Measurements from ENCODE around the gene PM20D1.
"Not testable (repeated sequence)": the region's sequence is repeated elsewhere in the genome, so short reads cannot be mapped to it uniquely, and the experiment has no call there.

Gene PM20D1, protein sequence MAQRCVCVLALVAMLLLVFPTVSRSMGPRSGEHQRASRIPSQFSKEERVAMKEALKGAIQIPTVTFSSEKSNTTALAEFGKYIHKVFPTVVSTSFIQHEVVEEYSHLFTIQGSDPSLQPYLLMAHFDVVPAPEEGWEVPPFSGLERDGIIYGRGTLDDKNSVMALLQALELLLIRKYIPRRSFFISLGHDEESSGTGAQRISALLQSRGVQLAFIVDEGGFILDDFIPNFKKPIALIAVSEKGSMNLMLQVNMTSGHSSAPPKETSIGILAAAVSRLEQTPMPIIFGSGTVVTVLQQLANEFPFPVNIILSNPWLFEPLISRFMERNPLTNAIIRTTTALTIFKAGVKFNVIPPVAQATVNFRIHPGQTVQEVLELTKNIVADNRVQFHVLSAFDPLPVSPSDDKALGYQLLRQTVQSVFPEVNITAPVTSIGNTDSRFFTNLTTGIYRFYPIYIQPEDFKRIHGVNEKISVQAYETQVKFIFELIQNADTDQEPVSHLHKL
- total RNA-seq, result 0 to 1.2 (median 0) reads per million in 17 experiments

DNA sequence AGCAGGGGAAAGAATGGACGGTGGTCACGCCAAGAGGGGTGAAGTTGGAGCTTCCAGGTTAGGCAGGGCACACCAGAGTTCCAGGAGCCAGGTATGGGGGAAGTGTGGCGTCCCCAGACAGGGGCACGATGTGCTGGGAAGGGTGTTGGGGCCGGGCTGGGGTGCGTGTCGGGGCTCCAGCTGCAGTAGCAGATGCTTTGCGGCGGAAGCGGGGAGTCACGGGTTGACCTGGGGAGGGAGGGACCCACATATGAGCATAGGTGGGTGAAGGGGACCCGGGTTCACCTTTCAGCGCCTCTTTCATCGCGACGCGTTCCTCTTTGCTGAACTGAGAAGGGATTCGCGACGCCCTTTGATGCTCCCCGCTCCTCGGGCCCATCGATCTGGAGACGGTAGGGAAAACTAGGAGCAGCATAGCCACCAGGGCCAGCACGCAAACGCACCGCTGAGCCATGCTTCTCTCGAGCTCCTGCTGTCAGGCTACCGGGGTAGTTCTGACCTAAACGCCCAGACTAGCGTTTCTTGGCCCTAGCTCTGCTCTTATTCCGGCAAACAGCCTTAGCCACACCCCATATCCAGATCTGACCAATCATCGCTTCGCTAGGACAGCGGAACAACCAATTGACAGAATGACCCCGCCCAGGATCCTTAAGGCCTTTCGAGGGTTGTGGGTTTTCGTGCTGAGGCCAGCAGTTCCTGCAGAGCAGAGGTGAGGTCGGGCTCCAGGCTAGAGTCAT lies at the start of gene PM20D1:
Gene PM20D1 (minus strand): TSS at position 514 of the 737 bp plus-strand sequence. CDS start 60 bp downstream, at position 454.
- DNase-seq, result peak; percentile 9 to 83 (median 73)

DNA sequence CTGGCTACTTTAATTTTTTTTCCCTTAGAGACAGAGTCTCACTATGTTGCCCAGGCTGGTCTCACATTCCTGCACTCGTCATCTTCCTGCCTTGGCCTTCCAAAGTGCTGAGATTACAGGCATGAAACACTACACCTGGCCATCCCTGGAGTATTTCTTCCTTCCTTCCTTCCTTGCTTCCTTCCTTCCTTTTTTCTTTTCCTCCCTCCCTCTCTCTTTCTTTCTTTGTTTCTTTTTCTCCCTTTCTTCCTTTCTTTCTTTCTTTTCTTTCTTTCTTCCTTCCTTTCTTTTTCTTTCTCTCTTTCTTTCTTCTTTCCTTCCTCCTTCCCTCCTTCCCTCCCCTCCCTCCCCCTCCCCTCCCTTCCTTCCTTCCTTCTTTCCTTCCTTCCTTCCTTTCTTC lies 46.4 kb upstream of the PM20D1 start:
- DNase-seq, result no peak

DNA sequence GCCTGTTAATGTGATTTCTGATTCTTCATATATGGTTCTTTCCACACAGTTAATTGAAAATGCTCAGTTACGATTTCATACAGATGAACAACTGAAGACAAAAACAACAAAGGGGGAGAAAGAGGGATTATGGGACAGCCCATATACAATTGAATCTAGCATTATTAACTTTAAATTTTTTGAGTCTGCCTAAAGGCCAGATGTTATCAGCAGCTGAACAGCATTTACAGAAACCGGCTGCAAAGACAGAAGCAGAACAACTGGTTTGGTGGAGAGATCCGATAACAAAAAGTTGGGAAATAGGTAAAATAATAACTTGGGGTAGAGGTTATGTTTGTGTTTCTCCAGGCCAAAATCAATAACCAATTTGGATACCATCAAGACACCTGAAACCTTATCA lies 44.2 kb upstream of the PM20D1 start:
- DNase-seq, result not testable (repeated sequence)

DNA sequence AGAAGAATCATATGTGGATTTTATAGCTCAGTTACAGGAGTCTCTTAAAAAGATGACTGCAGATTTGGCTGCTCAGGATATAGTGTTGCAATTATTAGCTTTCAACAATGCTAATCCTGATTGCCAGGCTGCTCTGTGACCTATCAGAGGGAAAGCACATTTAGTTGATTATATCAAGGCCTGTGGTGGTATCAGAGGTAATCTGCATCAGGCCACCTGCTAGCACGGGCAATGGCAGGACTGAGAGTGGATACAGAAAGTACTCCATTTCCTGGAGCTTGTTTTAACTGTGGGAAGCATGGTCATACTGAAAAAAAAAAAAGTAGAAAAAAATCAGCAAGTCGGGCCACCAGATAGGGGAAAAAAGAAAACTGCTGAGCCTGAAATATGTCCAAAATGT lies 42.2 kb upstream of the PM20D1 start:
- DNase-seq, result not testable (repeated sequence)

DNA sequence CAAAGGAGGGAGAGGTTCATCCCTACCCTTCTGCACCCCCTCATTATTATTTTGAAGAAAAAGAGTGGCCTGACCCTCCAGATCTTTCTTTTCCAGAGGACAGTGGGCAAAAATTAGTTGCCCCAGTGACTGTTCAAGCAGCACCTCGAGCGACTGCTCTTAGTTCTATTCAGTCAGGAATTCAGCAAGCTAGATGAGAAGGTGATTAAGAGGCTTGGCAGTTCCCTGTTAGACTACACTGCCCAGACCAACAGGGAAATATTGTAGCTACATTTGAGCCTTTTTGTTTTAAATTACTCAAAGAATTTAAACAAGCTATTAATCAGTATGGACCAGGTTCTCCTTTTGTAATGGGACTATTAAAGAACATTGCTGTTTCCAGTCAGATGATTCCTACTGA lies 41.5 kb upstream of the PM20D1 start:
- not testable (repeated sequence) for DNase-seq

DNA sequence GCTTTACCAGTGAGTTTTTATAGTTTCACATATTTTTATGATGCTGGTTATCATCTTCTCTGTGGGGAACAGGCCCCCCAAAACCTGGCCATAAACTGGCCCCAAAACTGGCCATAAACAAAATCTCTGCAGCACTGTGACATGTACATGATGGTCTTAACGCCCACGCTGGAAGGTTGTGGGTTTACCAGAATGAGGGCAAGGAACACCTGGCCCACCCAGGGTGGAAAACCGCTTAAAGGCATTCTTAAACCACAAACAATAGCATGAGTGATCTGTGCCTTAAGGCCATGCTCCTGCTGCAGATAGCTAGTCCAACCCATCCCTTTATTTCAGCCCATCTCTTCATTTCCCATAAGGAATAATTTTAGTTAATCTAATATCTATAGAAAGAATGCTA lies 40.7 kb upstream of the PM20D1 start:
- not testable (repeated sequence) for DNase-seq

DNA sequence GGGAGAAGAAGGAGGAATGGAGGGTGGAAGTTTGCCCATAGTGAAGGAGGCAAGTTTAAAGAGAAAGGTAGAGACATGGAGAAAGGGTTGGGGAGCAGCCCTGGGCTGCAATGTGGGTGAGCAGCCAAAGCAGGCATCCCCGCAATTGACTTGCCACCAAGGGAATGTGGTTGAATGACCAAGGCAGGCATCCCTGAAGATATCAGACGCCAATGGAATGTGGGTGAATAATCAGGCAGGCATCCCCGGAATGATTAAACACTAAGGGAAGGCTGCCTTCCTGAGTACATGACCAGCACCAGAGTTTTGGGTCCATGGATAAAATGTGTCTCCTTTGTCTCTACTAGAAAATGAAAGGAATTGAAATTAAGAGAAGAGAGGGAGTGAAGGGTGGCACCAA lies 39.8 kb upstream of the PM20D1 start:
- not testable (repeated sequence) for DNase-seq

DNA sequence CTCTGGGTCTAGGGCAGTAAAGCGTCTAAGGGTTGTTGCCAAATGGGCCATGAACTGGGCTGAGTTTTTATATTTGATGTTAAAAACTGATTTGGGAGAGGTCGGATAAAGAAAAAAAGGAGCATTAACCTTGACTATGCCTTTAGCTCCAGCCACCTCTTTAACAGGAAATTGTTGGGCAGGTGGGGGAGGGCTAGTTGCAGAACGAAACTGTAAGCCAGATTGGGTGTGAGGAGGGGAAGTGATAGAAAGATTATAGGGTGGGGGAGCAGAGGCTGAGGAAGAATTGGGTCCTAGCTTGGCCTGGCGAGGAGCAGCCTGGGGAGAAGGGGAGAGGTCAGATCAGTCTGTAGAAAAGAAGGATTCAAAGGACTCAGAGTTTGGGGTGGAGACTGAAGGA lies 39.1 kb upstream of the PM20D1 start:
- DNase-seq, result not testable (repeated sequence)

DNA sequence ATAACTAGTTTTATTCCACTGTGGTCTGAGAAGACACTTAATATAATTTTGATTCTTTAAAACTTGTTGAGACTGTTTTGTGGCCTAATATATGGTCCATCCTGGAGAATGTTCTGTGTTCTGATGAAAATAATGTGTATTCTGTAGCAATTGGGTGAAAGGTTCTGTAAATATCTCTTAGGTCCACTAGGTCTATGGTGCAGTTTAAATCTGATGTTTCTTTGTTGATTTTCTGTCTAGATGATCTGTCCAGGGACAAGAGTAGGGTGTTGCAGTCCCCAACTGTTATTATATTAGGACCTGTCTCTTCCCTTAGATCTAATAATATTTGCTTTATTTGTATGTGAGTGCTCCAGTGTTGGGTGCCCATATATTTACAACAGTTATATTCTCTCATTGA lies 33.9 kb upstream of the PM20D1 start:
- no peak for DNase-seq

DNA sequence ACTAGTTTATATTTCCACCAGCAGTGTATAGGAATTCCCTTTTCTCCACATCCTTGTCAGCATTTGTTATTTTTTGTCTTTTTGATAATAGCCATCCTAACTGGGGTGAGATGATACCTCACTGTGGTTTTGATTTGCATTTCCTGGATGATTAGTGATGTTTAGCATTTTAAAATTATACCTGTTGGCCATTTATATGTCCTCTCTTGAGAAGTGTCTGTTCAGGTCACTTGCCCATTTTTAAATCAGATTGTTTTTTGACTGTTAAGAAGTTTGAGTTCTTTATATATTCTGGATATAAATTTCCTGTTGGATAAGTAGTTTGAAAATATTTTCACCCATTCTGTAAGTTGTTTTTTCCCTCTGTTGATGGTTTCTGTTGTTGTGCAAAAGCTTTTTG lies 31.0 kb upstream of the PM20D1 start:
- no peak for DNase-seq

DNA sequence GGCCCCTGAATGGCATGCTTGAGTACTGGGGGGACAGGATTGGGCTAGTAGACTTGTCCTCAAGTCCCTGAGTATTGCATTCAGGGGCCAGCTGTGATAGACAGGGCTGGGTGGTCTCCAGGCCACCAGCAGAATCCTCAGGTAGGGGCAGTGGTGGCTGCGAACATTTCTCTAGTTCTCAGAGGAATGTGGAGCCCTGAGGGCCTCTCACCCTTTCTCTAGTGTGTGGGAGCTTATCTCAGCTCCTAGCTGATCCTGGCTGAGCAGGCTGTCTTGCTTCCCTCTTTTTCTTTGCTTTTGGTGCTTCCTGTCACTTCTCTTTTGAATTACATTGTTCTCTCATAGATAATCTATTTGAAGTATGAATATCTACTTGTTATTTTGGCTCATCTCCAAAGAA lies 30.0 kb upstream of the PM20D1 start:
- no peak for DNase-seq

DNA sequence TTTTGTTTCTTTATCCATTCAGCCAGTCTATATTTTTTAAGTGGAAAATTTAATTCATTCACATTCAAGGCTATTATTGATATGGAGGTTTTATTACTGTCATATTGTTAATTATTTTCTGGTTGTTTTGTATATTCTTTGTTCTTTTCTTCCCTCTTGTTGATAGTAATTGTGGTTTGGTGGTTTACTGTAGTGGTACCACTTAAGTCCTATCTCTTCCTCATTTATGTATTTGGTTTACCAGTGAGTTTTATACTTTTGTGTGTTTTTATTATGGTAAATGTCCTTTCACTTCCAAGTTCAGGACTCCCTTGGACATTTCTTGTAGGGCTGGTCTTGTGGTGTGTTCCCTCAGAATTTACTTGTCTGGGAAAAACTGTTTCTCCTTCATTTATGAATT lies 28.1 kb upstream of the PM20D1 start:
- DNase-seq, result peak in 1 of 4 experiments; percentile 2

DNA sequence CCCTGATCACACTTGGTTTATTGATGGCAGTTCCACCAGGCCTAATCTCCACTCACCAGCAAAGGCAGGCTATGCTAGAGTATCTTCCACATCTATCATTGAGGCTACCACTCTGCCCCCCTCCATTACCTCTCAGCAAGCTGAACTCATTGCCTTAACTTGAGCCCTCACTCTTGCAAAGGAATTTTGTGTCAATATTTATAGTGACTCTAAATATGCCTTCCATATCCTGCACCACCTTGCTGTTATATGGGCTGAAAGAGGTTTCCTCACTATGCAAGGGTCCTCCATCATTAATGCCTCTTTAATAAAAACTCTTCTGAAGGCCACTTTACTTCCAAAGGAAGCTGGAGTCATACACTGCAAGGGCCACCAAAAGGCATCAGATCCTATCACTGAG lies 23.2 kb upstream of the PM20D1 start:
- DNase-seq, result not testable (repeated sequence)

DNA sequence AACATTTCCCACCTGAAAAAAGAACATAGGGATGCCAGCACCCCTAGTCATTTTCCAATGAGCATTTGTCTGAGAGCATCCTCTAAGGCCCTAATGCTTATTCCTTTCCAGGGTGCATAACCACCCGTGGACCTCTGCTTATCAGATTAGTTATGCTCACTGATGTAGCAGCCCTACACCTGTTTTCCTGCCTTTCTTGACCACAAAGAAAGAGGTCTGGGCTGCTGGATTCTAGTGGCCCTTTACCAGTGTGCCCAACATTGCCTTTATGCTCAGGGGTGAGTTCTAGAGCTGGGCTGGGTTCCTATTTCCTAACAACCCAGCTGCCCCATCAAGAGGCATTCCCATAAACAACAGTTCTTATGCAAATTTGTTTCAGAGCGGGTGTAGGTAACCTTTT lies 20.3 kb upstream of the PM20D1 start:
- no peak for DNase-seq

DNA sequence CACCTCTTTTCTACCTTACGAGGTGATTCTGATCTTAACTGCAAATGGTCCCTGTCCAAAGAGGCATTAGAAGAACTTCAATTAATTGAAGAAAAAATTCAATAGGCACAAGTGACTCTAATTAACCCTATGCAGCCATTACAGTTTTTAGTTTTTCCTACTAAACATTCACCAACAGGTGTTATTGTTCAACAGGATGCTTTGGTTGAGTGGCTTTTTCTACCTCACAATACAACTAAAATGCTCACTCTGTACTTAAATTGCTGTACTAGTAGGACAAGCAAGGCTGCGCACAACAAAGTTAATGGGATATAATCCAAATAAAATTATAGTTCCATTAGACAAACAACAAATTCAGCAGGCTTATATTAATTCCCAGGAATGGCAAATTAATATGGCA lies 11.6 kb upstream of the PM20D1 start:
- DNase-seq, result no peak

DNA sequence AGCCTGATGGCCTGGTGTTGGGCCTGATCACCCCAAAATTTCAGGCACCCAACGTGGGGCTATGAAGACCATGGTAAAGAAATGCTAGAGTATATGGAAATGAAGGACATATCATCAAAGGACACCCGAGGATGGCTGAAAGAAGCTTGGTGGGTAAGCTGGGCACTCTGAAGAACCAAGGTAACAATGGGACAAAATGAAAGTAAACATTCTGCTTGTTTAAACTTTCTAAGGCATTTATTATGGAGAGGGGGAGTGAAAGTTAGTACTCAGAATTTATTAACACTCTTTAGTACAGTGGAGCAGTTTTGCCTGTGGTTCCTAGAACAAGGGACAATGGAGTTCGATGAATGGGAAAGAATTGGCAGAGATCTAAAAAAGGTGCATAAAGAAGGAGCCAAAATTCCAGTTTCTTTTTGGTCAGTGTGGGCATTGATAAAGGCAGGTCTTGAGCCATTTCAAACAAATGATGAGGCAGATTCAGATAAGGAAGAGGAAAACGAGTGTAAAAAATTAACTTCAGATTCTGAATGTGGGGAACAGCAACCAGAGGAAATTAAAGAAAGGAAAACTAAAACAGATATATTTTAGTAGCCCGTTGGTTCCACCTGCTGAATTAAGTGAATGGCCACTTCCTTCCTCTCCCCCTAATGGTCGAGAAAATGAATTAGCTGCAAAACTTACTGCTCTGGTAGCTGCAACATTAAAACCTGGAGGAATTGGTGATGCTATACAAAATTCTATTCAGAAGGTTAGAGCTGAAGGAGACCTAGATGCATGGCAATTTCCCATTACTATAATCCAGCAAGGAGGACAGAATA lies 8.4 kb upstream of the PM20D1 start:
- no peak for DNase-seq

DNA sequence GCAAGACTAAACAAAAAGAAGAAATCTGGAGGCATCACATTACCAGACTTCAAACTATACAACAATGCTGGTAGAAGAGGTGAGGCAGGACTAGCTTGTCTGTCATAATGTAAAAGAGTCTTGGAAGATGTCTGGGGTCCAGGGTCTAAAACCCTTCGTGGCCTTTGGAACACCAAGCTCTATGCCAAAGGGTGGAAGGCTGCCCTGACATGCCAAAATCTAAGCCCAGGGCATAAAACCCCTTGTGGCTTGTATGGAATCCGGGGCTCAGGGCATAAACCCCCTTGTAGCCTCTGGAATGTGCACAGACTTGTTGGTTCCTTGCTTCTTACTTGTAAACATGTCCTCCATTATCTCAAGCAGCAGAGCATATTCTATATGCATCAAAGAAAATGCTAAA lies 7.6 kb upstream of the PM20D1 start:
- DNase-seq, result not testable (repeated sequence)

DNA sequence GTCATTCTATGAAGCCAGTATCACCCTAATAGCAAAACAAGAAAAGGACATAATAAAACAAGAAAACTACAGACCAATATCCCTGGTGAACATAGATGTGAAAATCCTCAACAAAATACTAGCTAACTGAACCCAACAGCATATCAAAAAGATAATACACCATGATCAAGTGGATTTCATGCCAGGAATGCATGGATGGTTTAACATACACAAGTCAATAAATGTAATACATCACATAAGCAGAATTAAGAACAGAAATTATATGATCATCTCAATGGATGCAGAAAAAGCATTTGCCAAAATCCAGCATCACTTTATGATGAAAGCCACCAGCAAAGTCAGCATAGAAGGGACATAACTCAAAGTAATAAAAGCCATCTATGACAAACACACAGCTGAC lies 6.5 kb upstream of the PM20D1 start:
- DNase-seq, result no peak

DNA sequence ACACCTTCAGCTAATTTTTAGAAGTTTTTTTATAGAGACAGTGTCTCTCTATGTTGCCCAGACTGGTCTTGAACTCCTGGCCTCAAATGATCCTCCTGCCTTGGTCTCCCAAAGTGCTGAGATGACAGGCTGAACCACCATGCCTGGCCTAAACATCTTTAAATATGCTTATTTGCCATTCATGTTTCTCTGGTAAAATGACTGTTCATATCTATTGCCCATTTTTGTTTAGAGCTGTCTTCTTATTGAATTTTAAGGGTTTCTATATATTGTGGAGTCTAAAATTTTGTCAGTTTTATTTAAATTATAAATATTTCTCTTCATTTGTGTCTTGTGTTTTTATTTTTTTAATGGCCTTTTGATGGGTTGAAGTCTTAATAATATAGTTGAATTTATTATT lies 3.0 kb upstream of the PM20D1 start:
- no peak for DNase-seq

DNA sequence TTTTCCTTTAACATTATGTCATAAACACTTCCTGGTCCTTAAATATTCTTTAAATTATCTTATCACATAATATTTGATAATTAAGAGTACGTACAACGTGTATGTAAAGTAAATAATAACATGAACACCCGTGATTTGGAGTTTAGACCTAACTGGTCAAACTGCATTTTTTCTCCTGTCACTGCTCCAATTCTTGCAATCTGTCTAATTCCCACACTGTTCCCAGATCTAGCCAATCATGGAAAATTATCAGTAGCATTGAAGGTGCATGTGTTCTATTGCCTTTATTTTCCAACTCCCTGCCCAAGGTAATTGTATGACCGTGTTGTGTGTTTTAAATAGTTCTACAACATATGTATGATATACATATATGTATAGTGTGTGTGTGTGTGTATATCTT lies 2.1 kb upstream of the PM20D1 start:
- no peak for DNase-seq

DNA sequence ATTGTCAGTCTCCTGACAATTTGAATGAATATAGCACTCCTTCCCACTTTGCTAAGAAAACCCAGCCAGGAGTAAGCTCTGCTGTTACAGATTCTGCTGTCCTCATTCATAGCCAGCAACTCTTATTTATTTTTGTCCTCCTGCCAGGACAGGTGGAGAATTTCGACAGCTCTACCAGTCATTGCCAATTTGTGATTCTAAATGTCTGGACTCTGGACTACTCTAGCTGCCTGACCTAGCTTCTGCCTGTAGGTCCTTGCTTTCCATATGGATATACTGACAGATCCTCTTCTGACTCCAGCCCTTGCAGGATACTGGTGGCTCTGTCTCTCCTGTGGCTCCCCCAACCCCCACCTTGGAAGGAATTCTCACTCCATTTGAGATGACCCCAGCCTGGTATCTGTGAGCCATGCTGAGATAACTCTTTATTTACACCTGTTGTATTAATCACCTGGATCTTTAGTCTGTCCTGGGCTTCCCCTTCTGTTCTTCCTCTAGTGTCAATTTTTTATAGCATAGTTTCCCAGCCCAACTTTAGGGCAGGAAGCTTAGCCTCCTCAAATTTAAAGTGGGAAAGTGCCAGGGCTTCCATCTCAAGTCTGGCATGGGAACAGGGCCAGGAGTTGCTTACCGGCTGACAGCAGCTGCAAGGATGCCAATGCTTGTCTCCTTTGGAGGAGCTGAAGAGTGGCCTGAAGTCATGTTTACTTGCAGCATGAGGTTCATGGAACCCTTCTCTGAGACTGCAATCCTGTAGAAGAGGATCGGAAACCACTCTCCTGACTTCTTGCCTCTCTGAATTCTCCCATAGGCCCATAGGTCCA lies 6.7 kb downstream of the PM20D1 start:
- DNase-seq, result no peak

DNA sequence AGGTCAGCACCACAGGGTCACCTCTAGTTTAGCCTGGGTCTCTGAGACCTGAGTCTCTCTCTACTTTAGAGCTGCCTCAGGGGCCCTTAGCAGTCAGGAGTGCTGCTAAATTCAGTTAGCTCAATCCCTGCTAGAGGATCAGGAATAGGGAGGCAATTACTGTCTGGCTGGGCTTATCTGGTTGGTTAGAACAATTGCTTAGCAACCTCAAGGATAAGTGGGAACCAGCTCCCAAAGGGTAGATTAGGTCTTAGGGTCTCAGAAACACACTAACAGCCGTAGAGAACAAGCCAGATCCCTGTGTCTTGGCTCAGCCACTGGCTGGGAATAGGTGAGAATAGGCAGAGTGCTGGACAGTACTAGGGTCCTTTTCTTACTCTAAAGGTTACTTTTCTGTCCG lies 7.7 kb downstream of the PM20D1 start:
- DNase-seq, result no peak

All from suppressor macrophage (primary cell).